Endothelial cell (in vitro differentiated cells): ENCODE measurements around the gene FHOD3. TPM values are rescaled to one million over a fixed set of nuclear protein-coding genes. Genes with fewer than 3 reads are reported as not detected.

Source experiments
- DNase-seq: peaks from one replicate; pipeline ENCODE4 v3.0.0; 2021; ENCODE audit warnings: low spot score
- H3K27ac Mint-ChIP-seq: one replicate; pipeline ENCODE4 v1.8.0; 2021; ENCODE audit warnings: mixed read lengths, inconsistent platforms; ENCODE audit not compliant: unreplicated experiment
- H3K27me3 Mint-ChIP-seq: one replicate; pipeline ENCODE4 v1.8.0; 2021; ENCODE audit warnings: mild to moderate bottlenecking, moderate library complexity, mixed read lengths, inconsistent platforms; ENCODE audit not compliant: unreplicated experiment
- H3K36me3 Mint-ChIP-seq: one replicate; pipeline ENCODE4 v1.8.0; 2021; ENCODE audit warnings: mild to moderate bottlenecking, low read depth, mixed read lengths, inconsistent platforms; ENCODE audit not compliant: unreplicated experiment
- H3K4me1 Mint-ChIP-seq: one replicate; pipeline ENCODE4 v1.8.0; 2021; ENCODE audit warnings: mild to moderate bottlenecking, mixed read lengths, inconsistent platforms; ENCODE audit not compliant: unreplicated experiment
- H3K4me3 Mint-ChIP-seq: one replicate; pipeline ENCODE4 v1.8.0; 2021; ENCODE audit warnings: mild to moderate bottlenecking, mixed read lengths, inconsistent platforms; ENCODE audit not compliant: unreplicated experiment
- H3K9me3 Mint-ChIP-seq: one replicate; pipeline ENCODE4 v1.8.0; 2021; ENCODE audit warnings: mixed read lengths, inconsistent platforms; ENCODE audit not compliant: unreplicated experiment
- CTCF ChIP-seq: fragments of 200-600 bp; sonication (generic); IDR thresholded peaks from one replicate; pipeline ENCODE4 v1.5.0; 2021; ENCODE audit warnings: antibody characterized with exemption; ENCODE audit not compliant: unreplicated experiment
- total RNA-seq: library from RNA; stranded (reverse); fragmentation: NEBNext Ultra II Directional; extraction: Animal tissue kit (Norgen Biotek cat#: 25700); gene quantifications from one replicate; pipeline ENCODE4 v1.2.1, GENCODE V29; 2021; ENCODE audit not compliant: unreplicated experiment

FHOD3 gene
- total RNA-seq, 1 donor from 2014 or later, result 0.67 TPM

DNA sequence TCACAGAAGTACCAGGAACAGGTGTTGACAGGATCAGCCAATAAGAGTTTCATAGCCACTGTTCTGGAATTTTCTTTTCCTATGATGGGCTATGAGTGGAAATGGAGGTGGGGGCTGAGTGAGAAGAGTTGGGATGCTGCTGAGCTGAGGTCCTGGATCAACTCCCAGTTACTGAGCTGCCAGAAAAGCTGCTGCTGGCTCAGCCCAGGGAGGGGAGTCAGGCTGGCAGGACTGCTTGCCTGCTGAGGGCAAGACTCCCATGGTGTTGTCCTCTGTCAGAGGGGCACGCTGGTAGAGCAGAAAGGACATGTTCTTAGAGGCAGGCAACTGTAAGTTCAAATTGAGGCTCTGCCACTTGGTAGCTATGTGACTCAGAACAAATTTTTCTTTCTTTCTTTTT lies 519.5 kb downstream of the FHOD3 start:
- Mint-ChIP-seq H3K27ac (no peak overlapping the region), H3K9me3 (no peaks in the 10 kb centered on the region), H3K4me1 (no peaks in the 10 kb centered on the region), H3K4me3 (no peak overlapping the region), H3K36me3 (peaks cover 20% of the 10 kb centered on the region), H3K27me3 (no peaks in the 10 kb centered on the region)
- no peak for DNase-seq
- no peak for TF ChIP-seq CTCF

DNA sequence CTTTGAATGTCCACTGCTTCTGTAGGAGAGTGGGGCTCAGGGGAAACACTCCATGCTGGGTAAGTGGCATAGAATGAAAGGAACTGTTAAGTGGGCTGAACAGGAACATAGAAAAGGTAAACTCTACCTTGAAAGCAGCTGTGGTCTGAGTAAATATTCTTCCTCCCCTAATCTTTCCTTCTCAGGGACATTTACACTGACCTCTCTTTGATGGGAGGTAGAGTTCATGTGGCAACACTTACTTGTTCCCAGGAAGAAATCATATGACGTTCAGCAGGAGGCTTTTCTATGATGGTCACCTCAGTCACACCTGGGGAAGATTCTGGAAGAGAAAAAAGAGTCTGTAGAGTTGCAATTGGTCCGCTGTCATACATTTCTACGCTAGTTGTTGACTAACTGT lies 521.1 kb downstream of the FHOD3 start:
- no peak for DNase-seq
- no peak overlapping the region for H3K27ac Mint-ChIP-seq
- H3K4me3 Mint-ChIP-seq, result no peak overlapping the region

DNA sequence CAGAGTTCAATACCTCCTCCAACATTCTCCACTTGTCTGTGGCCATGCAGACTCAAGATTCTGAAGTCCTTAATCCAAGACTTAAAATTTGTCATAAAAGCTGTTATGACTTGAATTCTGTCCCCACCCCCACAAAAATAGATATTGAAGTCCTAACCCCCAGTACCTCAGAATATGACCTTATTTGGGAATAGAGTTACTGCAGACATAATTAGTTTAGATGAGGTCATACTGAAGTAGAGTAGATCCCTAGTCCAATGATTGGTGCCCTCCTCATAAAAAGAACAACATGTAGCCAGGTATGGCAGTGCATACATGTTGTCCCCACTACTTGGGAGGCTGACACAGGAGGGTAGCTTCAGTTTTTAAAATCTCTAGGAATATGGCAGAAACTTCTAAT lies 522.1 kb downstream of the FHOD3 start:
- H3K4me3 Mint-ChIP-seq, result no peak overlapping the region
- DNase-seq, result no peak

More for the DNA sequence above, 521.1 kb downstream of the FHOD3 start:
- peaks cover 20% of the 10 kb centered on the region for H3K36me3 Mint-ChIP-seq
- H3K9me3 Mint-ChIP-seq, result no peaks in the 10 kb centered on the region
- H3K4me1 Mint-ChIP-seq, result no peaks in the 10 kb centered on the region
- H3K27me3 Mint-ChIP-seq, result no peaks in the 10 kb centered on the region
- TF ChIP-seq CTCF, result no peak

GRCh38 chr18:36821681-36822080 lies 524.2 kb downstream of the FHOD3 start:
- no peak overlapping the region for H3K4me3 Mint-ChIP-seq
- no peak for TF ChIP-seq CTCF
- H3K27ac Mint-ChIP-seq, result no peak overlapping the region
- peaks cover 2% of the 10 kb centered on the region for H3K27me3 Mint-ChIP-seq
- no peak for DNase-seq
- no peaks in the 10 kb centered on the region for H3K9me3 Mint-ChIP-seq
- H3K4me1 Mint-ChIP-seq, result no peaks in the 10 kb centered on the region
- peaks cover 13% of the 10 kb centered on the region for H3K36me3 Mint-ChIP-seq

More for the DNA sequence above, 522.1 kb downstream of the FHOD3 start:
- H3K9me3 Mint-ChIP-seq, result no peaks in the 10 kb centered on the region
- TF ChIP-seq CTCF, result no peak
- H3K27me3 Mint-ChIP-seq, result peaks cover 2% of the 10 kb centered on the region
- H3K27ac Mint-ChIP-seq, result no peak overlapping the region
- H3K36me3 Mint-ChIP-seq, result peaks cover 13% of the 10 kb centered on the region
- H3K4me1 Mint-ChIP-seq, result no peaks in the 10 kb centered on the region

DNA sequence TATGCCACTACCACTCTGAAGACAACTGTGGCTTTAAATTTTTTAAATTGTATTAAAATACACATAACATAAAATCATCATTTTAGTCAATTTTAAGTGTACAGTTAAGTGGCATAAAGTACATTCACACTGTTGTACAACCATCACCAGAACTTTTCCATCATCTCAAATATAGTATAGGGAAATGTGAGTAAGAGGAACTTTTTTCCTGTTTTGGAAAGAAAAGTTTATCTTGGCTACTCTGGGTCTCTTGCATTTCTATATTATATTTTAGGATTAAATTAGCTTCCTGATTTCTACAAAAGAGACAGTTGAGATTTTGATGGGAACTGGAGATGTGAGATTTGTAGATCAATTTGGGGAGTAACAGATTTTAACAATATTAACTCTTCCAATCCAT lies 528.0 kb downstream of the FHOD3 start:
- no peak for TF ChIP-seq CTCF
- H3K9me3 Mint-ChIP-seq, result no peaks in the 10 kb centered on the region
- H3K27me3 Mint-ChIP-seq, result peaks cover 2% of the 10 kb centered on the region
- no peak for DNase-seq
- H3K4me3 Mint-ChIP-seq, result no peak overlapping the region
- peaks cover 4% of the 10 kb centered on the region for H3K36me3 Mint-ChIP-seq
- H3K27ac Mint-ChIP-seq, result no peak overlapping the region
- peaks cover 20% of the 10 kb centered on the region for H3K4me1 Mint-ChIP-seq
